GM19193 (cell line): ENCODE measurements around the gene EGFR.

Experiments
- POLR2A ChIP-seq: IDR thresholded peaks from 4 replicates; pipeline ENCODE4 v1.6.1; 2011; ENCODE audit not compliant: insufficient read depth, insufficient read length; ENCODE audit errors: extremely low read depth

The EGFR gene

DNA sequence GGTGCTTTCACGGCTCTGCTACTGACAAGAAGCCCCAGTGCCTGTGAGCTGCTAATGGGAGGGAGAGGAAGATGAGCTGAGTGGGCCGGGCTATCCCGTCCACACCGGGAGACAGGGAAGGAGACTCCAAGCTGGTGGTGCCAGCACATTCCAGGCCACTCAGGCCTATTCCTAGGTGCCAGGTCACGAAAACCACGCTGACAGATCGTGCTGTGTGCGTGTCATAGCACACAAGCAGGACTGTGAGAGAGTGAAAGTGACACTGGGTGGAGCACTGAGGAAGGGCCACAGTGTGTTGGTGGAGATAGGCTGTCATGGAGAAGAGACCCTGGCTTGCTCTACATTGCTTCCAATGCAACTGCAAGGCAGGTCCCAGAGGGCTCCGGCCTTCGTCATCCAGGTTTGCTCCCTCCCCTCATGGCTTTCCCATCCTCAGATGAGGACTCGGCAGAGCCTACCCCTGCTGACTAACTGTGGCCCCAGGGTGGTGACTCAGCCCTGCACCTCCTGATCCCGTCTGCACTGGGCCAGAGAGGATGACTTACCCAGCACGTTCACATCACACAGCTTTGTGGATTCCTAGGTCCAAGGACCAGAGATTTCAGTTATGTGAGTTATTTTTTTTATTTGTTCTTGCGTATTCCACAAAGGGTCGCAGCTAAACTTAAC lies 167.3 kb downstream of the EGFR start:
- TF ChIP-seq POLR2A, result no peak

DNA sequence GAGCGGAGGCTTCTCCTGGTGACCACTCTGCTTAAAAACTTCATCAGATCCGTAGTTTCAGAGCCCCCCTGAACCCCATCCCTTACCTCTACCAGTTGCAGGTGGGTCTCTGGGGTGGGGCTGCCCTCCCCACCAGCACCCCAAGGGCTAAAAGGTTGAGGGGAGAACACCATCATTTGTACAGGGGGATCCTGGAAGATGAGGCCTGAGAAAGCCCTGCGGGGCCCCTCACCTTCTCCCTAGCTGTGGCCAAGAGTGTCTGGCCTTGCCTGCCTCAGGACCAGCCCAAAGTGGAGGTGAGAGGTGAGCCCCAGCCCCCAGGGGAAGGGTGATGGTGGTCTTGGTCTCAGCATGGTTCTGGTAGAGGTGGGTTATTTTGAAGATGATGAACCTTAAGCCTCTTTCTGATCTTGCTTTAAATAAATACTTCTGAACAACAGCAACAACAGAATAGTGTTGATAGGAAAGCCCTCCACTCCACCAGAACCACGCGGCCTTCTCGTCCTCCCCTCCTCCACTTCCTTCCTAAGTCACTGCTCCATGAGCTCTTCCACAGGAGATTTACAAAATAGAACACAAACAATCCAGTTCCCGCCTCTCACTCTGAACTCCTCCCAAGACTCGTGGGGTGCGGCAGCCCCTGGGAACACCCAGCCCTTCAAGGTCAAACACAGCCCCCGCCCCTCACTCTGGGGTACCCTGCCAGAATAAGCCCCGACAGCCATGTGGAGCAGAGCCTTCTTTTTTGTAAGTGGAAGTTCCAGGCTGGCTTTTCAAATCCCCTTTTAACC lies 169.1 kb downstream of the EGFR start:
- no peak for TF ChIP-seq POLR2A

DNA sequence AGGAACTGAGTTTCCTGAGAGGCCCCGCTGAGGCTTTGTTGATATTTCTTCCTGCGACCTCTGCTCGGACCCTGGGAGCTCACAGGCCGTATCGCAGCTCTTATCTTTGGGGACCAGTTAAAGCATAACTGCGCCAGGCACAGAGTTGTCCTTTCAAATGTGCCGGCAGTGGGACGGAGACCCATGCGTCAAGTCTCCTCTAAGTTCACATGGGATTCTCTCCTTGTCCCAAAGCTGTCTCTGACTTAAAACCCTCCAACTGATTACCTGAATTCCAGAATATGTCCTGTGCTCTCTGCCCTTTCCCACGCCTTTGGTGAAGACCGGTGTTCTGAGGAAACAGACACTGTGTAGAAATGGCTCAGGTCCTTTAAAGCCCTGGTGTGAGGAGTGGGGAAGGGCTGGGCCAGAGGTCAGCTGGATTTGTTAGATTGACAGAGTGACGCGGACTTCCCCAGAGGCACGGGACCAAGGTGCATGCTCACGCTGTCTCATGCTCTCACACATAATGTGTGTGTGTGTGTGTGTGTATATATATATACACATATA lies 169.8 kb downstream of the EGFR start:
- TF ChIP-seq POLR2A, result no peak

DNA sequence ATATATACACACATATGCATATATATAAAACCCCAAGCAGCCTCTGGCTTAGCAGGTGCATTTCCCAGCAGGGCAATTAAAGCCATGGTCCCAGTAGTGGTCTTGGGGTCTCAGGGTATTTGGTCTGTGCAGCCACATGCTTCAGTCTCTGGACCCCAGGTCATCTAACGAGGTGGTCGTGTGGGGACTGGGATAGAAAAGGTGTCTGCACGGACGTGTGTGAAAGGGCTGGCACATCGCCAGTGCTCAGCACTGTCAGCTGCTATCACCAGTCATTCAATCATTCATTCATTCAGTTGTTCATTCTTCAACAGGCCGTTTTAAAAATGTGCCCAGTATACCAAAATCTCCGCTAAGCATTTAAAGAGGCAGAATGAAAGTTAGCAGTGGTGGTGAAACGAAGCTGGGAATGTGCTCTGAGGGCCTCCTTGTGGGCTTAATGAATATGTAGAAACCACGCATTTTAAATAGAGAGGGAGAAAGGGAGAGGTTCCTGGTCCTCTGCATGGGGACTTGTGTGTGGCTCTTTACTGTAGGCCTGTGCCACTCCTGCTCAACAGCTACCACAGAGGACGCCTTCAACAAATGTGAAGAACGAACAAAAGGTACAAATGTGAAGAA lies 170.4 kb downstream of the EGFR start:
- TF ChIP-seq POLR2A, result no peak

DNA sequence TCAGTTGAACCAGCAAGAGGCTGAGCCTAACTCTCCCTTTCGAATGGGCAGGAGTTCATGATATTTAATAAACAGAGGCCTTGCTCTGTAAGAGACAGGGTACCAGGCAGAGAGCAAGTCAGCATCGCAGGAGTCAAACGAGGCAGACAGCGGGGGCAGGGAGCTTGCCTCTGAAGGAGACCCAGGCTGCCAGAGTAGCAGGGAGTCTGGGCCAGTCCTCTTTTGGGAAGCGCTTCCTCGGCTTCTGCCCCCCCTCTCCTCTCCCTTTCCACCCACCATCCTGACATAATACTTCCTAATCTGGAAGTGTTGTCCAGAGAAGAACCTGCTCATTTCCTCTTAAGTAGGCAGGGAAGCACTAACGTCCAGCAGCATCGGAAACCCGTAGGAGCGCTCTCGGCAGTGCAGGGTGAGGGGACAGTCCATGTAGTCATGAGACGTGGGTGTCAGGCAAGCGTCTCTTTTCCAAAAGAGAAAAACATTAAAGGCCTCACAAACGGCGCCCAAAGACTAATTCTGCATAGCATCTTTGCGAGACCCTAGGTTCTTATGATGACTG lies 171.1 kb downstream of the EGFR start:
- no peak for TF ChIP-seq POLR2A

DNA sequence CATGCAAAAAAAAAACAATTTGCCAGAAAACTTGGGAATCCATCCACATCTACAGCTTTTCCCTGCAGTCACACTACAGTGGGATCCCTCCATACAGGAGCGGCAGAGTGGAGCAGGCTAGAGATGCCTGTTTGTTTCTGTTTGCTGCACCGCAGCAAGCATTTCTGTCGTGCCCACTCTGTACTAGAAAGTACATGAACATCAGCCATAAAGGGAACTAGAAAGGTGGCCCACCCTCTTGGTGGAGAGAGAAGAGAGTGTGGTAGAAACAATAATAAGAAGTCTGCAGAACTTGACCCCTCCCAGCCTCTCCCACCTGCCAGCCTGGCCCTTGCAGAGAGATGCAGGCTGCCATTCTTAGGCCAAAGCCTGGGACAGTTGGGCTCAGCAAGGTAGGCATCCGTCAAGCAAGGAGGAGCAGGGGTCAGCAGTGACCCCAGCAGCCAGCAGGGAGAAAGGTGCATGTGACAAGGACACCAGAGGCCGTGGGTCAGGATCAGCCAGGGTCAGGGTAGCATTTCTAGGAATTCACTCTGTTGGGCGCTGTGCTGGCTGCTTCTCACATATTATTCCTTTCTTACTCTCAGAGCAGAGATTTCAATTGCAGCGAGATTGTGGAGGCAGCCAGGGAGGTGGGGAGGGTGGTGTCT lies 171.8 kb downstream of the EGFR start:
- TF ChIP-seq POLR2A, result no peak

DNA sequence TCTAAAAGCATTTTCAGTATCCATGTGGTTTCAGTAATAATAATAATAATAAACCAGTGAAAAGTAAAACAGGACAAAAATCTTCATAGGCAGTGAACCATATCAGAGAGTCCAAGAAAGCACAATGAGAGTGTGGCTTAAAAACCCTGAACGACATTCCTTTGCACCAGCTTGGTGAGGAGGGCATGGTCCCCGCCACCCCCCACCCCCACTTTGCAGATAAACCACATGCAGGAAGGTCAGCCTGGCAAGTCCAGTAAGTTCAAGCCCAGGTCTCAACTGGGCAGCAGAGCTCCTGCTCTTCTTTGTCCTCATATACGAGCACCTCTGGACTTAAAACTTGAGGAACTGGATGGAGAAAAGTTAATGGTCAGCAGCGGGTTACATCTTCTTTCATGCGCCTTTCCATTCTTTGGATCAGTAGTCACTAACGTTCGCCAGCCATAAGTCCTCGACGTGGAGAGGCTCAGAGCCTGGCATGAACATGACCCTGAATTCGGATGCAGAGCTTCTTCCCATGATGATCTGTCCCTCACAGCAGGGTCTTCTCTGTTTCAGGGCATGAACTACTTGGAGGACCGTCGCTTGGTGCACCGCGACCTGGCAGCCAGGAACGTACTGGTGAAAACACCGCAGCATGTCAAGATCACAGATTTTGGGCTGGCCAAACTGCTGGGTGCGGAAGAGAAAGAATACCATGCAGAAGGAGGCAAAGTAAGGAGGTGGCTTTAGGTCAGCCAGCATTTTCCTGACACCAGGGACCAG lies 172.5 kb downstream of the EGFR start:
- no peak for TF ChIP-seq POLR2A

DNA sequence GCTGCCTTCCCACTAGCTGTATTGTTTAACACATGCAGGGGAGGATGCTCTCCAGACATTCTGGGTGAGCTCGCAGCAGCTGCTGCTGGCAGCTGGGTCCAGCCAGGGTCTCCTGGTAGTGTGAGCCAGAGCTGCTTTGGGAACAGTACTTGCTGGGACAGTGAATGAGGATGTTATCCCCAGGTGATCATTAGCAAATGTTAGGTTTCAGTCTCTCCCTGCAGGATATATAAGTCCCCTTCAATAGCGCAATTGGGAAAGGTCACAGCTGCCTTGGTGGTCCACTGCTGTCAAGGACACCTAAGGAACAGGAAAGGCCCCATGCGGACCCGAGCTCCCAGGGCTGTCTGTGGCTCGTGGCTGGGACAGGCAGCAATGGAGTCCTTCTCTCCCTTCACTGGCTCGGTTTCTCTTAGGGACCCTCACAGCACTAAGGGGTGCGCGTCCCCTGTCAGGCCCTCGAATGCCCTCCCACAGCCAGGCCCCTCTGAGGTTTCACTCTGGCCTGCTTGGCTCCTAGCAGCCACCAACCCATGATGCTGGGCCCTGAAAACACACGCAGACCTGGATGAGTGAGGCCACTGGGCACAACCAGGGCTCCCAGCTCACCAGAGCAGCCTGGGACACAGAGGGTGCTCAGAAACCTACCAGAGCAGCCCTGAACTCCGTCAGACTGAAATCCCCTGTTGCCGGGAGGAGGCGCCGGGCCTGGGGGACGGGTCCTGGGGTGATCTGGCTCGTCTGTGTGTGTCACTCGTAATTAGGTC lies 173.3 kb downstream of the EGFR start:
- no peak for TF ChIP-seq POLR2A

DNA sequence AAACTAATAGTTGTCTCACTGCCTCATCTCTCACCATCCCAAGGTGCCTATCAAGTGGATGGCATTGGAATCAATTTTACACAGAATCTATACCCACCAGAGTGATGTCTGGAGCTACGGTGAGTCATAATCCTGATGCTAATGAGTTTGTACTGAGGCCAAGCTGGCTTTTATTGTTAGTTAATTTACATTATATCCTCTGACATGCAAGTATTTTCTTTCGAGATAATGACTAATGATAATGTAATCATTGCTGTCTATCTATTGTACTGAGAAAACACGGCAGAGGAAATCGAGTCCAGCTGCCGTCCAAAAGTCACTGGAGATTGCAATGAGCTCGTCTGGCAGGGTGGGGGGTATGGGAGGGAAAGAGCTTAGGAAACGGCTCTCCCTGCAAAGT lies 173.9 kb downstream of the EGFR start:
- no peak for TF ChIP-seq POLR2A

DNA sequence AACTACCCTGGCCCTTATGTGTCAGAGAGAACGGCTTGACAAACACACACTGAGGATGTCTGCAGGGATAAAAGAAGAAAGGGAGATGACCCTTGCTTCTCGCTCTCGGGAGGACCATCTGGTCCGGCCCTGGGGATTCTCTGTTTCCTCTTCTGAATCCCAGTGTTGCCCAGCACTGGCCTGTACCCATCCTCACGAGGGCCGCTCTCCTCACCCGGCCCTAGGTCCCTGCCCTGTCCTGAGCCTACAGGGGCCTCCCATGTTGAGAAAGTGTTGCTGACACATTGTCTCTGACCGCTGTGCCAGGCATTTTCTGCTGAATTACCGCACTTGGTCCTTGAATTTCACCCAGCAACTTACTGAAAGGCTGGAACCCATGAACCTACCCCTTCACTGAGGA lies 174.4 kb downstream of the EGFR start:
- no peak for TF ChIP-seq POLR2A

DNA sequence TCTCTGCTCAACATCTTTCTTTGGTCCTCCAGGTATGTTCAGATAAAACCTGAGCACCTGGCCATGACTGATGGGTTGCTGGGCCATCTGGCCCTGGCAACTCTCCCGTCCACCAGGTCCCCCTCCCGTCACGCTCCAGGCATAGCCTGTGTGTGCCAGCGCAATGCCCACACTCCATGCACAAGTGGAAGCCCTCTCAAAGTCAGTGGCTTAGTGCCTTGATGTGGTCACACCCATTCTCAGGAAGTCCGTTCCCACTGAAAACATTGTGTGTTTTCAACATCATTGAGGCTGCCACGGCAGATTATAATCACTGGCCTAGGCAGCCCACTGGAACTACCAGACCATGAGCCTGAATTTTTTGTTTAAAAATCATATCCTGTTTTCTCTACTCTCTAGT lies 175.7 kb downstream of the EGFR start:
- TF ChIP-seq POLR2A, result no peak

DNA sequence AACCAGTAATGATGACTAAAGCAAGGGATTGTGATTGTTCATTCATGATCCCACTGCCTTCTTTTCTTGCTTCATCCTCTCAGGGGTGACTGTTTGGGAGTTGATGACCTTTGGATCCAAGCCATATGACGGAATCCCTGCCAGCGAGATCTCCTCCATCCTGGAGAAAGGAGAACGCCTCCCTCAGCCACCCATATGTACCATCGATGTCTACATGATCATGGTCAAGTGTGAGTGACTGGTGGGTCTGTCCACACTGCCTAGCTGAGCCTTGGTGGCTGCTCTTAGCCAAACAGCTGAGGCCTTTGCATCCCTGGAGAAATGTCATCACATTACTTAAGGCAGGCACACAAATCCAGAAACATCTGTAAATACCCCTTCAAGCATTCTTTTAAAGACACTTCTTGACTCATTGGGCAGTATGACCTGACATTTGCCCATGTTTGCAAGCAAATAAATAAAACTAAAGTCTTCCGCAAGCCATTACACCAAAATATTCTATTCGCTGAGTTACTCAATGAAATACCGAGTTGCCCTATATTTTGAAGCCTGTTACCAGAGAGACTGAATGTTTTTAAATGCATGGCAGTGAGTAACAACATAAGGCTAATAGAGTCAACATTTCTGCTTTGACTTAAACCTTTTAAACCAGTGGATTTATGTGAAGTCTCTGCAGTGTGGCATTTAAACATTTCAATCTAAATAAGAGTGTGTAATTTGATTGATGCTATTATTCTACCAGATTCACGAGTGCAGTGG lies 180.0 kb downstream of the EGFR start:
- TF ChIP-seq POLR2A, result no peak

DNA sequence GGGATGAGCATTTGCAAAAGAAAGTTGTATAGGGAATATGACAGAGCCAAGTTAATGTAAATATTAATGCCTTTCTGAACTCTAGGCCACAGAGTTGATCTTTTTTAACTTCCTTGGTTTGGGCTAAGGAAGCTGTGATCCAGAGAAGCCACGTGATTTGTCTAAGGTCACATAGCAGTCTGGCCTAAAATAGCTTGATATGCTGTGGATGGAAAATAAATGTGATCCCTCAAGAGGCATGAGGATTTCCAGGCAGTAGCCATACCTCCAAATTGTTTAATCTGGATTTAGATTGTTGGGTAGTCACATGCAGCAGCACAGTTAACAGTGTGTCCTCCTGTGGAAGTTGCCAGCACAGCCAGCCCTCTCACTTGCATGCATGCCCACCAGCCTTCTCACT lies 180.6 kb downstream of the EGFR start:
- TF ChIP-seq POLR2A, result no peak

DNA sequence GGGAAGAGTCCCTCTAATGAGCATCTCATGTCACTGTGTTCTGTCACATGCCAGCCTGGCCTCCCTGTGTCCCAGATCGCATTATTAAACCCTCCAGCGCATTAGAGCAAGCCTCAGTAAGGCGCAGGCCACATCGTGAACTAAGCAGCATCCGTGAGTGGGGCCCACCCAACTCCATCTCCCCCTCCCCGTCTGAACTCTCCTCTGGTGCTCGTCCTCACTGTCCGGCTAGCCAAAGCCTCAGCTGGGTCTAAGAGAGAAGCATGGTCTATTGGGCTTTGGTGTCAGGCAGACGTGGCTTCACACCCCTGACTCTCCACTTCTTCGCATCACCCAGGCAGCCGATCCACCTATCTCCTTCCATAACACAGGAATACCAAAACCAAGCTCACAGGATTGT lies 181.6 kb downstream of the EGFR start:
- TF ChIP-seq POLR2A, result no peak
